RWPE1 (cell line): ENCODE measurements around the gene GJC2.
"Not testable (repeated sequence)": the region's sequence is repeated elsewhere in the genome, so short reads cannot be mapped to it uniquely, and the experiment has no call there.

Experiments
- CTCF ChIA-PET: fragments of 350-600 bp; sonication (Branson Sonifier 250); formaldehyde crosslinking; extraction: SDS; loops from one replicate; lab custom pipeline; 2021; lab: Yijun Ruan, JAX
- POLR2A ChIA-PET: fragments of 400-600 bp; formaldehyde crosslinking; extraction: SDS; loops from one replicate; lab custom pipeline; 2020; ENCODE audit warnings: antibody characterized with exemption; ENCODE audit not compliant: low non-redundant PET; lab: Yijun Ruan, JAX
- DNase-seq: peaks from one replicate; pipeline ENCODE4 v3.0.0; 2012; ENCODE audit warnings: low spot score
- H3K27ac ChIP-seq: fragments of 450-650 bp; 2 replicates; pipeline ENCODE4 v1.5.1; 2017
- CTCF ChIP-seq: fragments of 450-650 bp; conservative IDR thresholded peaks from 2 replicates; pipeline ENCODE4 v1.5.1; 2017; ENCODE audit warnings: low read depth, mild to moderate bottlenecking

Gene GJC2

GRCh38 chr1:228184152-228184551 is 34.4 kb downstream of the GJC2 start:
- DNase-seq: no peak
- POLR2A ChIA-PET: no interaction called here
- H3K27ac ChIP-seq: no peak overlapping the region
- TF ChIP-seq CTCF: no peak
- CTCF ChIA-PET: no interaction called here

- CTCF ChIA-PET: no interaction called here
- no peak for DNase-seq
- POLR2A ChIA-PET: no interaction called here
- no peak for TF ChIP-seq CTCF
- H3K27ac ChIP-seq: no peak overlapping the region
Observed at GRCh38 chr1:228185641-228185965, 35.9 kb downstream of the GJC2 start.

GRCh38 chr1:228188249-228188648 is 38.5 kb downstream of the GJC2 start:
- CTCF ChIA-PET, POLR2A ChIA-PET, H3K27ac ChIP-seq, DNase-seq: not testable (repeated sequence)

GRCh38 chr1:228190182-228190581 is 40.5 kb downstream of the GJC2 start:
- no peak for DNase-seq
- CTCF ChIA-PET: no interaction called here

GRCh38 chr1:228190778-228191177 is 41.0 kb downstream of the GJC2 start:
- CTCF ChIA-PET: no interaction called here
- H3K27ac ChIP-seq: no peak overlapping the region

More at GRCh38 chr1:228190182-228190581, 40.5 kb downstream of the GJC2 start:
- TF ChIP-seq CTCF: no peak
- POLR2A ChIA-PET: no interaction called here
- no peak overlapping the region for H3K27ac ChIP-seq

GRCh38 chr1:228194436-228194835 is 44.7 kb downstream of the GJC2 start:
- no peak overlapping the region for H3K27ac ChIP-seq
- DNase-seq: no peak
- POLR2A ChIA-PET: no interaction called here
- TF ChIP-seq CTCF: no peak
- CTCF ChIA-PET: no interaction called here

More at GRCh38 chr1:228190778-228191177, 41.0 kb downstream of the GJC2 start:
- POLR2A ChIA-PET: no interaction called here
- no peak for DNase-seq
- no peak for TF ChIP-seq CTCF

- POLR2A ChIA-PET: no interaction called here
- no peak for TF ChIP-seq CTCF
- CTCF ChIA-PET: no interaction called here
- H3K27ac ChIP-seq: no peak overlapping the region
- no peak for DNase-seq
Observed at GRCh38 chr1:228194921-228195812, 45.4 kb downstream of the GJC2 start.
